GM18861 (cell line): ENCODE measurements around the gene TIGD7.

ENCODE experiments used
- ATAC-seq: cut with Tn5 transposase; IDR thresholded peaks from one replicate; pipeline ENCODE4 v1.9.1; 2021; ENCODE audit not compliant: unreplicated experiment

Gene TIGD7, protein sequence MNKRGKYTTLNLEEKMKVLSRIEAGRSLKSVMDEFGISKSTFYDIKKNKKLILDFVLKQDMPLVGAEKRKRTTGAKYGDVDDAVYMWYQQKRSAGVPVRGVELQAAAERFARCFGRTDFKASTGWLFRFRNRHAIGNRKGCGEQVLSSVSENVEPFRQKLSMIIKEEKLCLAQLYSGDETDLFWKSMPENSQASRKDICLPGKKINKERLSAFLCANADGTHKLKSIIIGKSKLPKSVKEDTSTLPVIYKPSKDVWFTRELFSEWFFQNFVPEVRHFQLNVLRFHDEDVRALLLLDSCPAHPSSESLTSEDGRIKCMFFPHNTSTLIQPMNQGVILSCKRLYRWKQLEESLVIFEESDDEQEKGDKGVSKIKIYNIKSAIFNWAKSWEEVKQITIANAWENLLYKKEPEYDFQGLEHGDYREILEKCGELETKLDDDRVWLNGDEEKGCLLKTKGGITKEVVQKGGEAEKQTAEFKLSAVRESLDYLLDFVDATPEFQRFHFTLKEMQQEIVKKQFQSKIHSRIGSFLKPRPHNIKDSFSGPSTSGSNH

GRCh38 chr16:3305109-3306068 lies at the start of gene TIGD7, which contains the start of gene ZNF75A:
Gene TIGD7 (minus strand): TSS chr16:3305430. CDS start chr16:3300614, 4,816 bp downstream.
Gene ZNF75A (plus strand): TSS chr16:3305497. CDS start chr16:3308429, 2,932 bp downstream.
- ATAC-seq, result peak; percentile 85

DNA sequence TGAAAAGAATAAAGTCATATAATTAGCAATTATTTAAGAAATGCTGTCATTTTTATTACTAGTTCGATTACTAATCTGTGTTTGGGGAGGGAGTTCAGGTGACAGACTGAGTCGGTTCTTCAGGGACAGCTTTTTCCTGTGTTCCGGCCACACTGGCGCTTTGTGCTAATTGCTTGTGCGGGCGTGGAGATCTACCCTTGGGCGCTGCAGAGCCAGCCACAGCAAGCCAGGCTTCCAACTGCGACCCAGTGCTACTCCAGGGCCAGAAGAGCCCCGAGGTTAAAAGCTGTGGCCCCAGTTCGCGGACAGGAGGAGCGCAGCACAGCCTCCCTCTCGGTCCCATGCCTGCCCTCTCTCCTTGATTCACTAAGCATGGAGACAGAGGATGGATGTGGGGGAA lies 43.9 kb upstream of the TIGD7 start:
- ATAC-seq, result no peak

GRCh38 chr16:3348547-3349167 lies 43.4 kb upstream of the TIGD7 start:
- ATAC-seq, result no peak

GRCh38 chr16:3347586-3347985 lies 42.4 kb upstream of the TIGD7 start:
- ATAC-seq, result no peak

- no peak for ATAC-seq
Observed at GRCh38 chr16:3346041-3346440, 40.8 kb upstream of the TIGD7 start.

DNA sequence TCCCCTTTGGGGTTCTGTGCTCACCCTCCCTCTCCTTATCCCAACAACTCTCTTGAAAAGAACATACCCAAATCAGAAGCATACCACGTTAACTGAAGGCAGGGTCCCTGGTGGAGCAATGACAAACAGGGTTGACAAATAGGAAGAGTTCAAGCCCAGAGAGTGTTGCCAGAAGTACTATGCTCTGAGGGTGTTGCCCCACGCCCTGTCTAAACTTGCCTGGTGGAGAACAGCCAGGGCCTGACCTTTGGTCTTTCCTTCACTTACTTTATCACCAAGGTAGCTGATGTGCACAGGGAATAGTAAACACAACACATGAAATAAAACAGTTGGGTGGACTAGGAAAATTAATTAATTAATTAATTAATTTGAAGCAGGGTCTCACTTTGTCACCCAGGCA lies 23.4 kb upstream of the TIGD7 start:
- no peak for ATAC-seq

- no peak for ATAC-seq
Observed at GRCh38 chr16:3328104-3328503, 22.9 kb upstream of the TIGD7 start.

DNA sequence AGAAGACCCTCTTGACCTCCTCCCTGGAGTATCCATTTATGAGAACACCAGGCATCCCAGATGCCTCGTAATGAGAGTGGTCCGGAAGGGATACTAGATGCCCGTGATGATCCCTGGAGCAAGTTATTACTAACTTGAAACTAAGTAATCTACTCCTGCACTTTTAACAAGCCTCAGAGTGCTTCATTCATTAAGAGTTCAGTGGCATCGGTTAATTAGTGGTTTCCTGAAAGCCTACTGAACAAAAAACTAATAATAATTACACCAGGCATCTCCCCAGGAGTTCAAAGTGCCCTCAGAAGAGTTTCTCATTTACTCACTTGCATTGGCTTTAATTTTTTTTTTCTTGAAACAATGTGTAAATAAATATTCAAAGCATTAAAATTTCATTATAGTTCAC lies 22.3 kb upstream of the TIGD7 start:
- ATAC-seq, result no peak

DNA sequence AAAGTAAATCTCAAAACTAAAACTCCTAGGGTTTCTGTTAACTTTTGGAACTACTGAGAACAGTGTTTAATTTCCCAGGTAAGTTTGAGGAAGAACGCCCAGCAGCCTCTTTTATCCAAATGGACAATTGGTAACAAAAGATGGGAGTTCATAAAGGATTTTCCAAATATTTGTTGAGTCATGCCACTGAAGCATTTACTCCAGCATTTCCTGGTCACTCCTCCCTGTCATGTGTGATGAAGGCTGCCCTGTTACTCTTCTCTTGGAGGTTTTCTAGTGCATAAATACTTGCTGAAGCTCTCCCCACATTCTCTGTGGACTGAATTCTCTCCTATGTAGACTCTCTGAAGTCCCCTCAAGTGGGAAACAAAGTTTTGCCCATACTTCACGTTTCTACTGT lies 16.6 kb upstream of the TIGD7 start:
- no peak for ATAC-seq

GRCh38 chr16:3317315-3317999 lies 12.2 kb upstream of the TIGD7 start:
- no peak for ATAC-seq

GRCh38 chr16:3311496-3311895 lies 6.3 kb upstream of the TIGD7 start:
- ATAC-seq, result no peak

GRCh38 chr16:3306078-3306477 lies 848 bp upstream of the TIGD7 start:
- no peak for ATAC-seq

DNA sequence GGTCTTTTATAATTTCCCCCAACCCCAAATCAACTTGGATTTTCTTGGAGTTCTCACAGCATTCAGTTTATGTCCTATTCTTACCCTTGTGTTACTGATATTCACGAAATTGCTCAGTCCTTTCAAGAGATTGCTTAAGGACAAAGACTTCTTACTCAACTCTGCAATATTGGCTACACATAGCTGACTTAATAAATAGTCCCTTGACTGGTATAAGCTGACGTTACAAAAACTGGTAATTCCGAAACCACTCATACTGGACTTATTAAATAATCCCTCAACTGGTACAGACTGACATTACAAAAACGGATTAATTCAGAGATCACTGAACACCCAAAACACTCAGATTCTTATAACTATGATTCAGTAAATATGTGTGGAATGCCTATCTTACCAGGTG lies 860 bp downstream of the TIGD7 start:
- no peak for ATAC-seq

DNA sequence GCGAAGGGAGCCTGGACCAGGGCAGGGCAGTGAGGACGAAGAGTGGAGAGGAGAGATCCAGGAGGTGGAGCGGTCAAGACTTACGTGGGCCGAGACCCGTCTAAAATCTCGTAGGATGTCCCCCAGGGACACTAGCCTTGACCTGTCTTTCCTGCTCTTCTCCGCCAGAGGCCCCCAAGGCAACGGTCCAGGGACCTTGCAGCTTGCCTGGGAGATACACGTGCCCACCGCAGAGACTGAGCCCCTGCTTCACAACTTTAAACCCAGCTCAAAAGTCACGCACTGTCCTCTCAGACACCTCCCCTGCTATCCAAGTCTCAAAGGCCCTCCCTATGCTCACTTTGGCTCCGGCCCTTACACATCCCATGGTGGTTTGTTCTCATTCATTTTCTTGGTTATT lies 9.4 kb downstream of the TIGD7 start:
- no peak for ATAC-seq

DNA sequence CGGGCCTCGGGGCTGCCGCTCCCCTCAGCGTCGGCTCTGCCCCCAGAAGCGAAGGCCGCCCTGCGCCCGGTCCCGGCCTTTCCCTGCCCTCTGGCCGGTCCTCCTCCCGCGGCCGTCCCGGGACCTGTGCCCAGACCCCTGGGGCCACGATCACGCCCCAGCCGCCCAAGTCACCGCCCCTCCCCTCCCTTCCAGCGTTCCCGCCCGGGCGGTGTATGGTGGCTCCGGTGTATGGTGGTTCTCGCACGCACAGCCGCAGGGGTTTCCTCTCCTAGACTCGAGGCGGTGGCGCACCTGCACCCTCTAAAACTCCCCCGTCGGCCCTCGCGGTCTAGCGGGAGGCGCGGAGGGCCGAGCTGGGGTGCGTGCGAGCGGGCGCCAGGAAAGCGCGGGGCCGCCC lies 10.0 kb downstream of the TIGD7 start:
- no peak for ATAC-seq

- no peak for ATAC-seq
Observed at GRCh38 chr16:3292604-3293003, 12.6 kb downstream of the TIGD7 start.

DNA sequence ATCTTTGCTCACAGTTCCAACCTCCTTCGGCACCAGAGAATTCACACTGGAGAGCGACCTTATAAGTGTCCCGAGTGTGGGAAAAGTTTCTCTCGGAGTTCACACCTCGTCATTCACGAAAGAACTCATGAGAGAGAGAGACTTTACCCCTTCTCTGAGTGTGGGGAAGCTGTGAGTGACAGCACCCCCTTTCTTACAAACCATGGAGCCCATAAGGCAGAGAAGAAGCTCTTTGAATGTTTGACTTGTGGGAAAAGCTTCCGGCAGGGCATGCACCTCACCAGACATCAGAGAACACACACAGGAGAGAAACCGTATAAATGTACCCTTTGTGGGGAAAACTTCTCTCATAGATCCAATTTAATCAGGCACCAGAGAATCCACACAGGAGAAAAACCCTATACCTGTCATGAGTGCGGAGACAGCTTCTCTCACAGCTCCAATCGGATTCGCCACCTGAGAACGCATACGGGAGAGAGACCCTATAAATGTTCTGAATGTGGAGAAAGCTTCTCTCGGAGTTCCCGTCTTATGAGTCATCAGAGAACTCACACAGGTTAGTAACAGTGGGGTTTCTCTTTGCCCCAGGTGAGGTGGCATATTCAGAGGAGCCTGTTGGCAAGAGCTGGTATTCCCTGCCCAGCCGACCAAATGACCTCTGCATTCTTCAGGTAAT lies 15.1 kb downstream of the TIGD7 start:
- ATAC-seq, result no peak

DNA sequence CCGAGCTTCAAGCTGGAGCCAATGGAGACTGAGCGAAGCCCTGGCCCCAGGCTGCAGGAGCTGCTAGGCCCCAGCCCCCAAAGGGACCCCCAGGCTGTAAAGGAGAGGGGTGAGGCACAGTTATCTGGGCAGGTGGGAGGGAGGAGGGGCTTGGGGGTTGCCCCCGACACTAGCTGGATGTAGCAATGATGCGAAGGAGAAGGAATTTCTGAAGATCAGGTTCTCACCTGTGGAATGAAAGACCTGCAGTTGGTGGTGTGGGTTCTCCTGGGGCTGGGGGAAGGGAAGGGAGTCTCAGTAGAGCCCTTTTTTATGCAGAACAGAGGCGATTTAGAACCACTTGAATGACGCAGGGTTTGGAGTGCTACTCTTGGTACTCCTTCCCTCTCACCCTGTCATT lies 20.1 kb downstream of the TIGD7 start:
- ATAC-seq, result no peak

DNA sequence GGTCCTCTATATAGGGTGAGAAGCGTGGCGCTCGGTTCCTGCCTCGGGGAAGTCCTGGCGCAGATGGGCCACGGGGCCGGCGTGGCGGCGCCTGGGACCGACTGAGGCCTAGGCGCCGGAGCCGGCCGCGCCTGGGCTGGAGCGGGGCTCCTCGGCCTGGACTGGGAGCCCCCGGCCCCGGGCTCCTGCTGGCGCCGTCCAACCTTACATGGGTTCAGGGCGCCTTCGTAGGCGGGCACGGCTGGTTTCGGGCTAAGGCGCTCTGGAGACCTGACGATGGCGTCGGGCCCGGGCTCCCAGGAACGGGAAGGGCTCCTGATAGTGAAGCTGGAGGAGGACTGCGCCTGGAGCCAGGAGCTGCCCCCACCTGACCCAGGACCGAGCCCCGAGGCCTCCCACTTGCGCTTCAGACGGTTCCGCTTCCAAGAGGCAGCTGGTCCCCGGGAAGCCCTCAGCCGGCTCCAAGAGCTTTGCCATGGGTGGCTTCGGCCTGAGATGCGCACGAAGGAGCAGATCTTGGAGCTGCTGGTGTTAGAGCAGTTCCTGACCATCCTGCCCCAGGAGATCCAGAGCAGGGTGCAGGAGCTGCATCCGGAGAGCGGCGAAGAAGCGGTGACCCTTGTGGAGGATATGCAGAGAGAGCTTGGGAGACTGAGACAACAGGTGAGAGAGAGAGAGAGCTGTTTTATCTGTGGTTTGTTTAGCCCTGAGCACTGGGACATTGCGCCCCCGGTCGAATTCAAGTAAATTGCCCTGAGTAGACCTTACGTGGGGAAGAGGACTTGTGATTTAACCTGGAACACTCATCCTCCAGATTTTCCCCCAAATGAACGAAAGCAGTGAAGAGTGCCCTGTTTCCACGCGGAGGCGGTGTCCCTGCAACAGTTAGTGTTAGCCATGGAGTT lies 21.4 kb downstream of the TIGD7 start:
- peak; percentile 5 for ATAC-seq
